ENCODE data around the gene ST3GAL3. TPM values are rescaled to one million over a fixed set of nuclear protein-coding genes. Genes with fewer than 3 reads are reported as not detected.

Gene ST3GAL3
- total RNA-seq, 1 donor from 2014 or later = 34.3 TPM

DNA sequence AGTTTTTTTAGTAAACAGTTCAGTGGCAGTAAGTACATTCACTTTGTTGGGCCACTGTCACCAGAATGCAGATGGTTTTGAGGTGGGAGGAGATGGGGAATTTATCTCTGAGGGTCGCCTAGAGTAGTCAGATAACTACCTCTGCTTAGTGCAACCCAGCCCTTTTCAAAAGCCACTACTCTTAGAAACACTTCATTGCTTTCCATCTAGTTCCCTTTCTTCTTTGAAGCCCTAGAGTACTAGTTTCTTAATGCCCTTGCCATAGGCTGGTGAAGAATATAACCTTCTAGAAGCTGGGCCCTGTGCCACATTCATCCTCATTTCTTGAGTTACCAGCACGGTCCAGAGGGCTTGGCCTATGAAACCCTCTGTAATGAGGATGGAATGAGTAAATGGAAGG is 28.4 kb upstream of the ST3GAL3 start:
- no peaks in the 10 kb centered on the region for H3K27me3 ChIP-seq
- no peaks in the 10 kb centered on the region for H3K4me1 ChIP-seq
- H3K36me3 ChIP-seq = peaks cover 54 to 69% of the 10 kb centered on the region in 2 donors
- intact Hi-C loops (cut with DNase I) = no loop called here
- DNase-seq (ENCODE audit: low spot score in 2 of 2) = no peak
- H3K27ac ChIP-seq = no peak overlapping the region
- no peaks in the 10 kb centered on the region for H3K9me3 ChIP-seq
- H3K4me3 ChIP-seq = no peak overlapping the region
- TF ChIP-seq, protein P1, sequence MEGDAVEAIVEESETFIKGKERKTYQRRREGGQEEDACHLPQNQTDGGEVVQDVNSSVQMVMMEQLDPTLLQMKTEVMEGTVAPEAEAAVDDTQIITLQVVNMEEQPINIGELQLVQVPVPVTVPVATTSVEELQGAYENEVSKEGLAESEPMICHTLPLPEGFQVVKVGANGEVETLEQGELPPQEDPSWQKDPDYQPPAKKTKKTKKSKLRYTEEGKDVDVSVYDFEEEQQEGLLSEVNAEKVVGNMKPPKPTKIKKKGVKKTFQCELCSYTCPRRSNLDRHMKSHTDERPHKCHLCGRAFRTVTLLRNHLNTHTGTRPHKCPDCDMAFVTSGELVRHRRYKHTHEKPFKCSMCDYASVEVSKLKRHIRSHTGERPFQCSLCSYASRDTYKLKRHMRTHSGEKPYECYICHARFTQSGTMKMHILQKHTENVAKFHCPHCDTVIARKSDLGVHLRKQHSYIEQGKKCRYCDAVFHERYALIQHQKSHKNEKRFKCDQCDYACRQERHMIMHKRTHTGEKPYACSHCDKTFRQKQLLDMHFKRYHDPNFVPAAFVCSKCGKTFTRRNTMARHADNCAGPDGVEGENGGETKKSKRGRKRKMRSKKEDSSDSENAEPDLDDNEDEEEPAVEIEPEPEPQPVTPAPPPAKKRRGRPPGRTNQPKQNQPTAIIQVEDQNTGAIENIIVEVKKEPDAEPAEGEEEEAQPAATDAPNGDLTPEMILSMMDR (IDR thresholded peaks at IDR 0.05) = no peak

DNA sequence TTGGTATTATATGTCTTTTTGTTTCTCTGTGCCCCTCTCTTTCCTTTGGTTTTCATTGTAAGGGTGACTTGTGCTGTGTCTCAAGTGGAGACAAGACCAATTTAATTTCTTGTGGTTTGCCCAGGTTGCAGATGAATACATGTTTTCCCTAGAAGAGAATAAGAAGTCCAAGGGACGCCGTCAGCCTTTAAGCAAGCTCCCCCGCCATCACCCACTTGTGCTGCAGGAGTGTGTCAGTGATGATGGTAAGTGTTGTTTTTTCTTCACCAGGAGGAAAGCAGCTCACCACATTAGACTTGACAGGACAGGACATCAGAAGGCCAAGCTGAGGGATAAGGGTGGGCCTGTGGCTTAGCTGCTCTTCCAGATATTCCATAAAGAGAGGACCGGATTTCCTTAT is 23.8 kb upstream of the ST3GAL3 start:
- Histone ChIP-seq H3K27me3 (no peaks in the 10 kb centered on the region), H3K4me1 (no peaks in the 10 kb centered on the region), H3K27ac (no peak overlapping the region), H3K36me3 (peaks cover 68 to 90% of the 10 kb centered on the region in 2 donors), H3K9me3 (no peaks in the 10 kb centered on the region), H3K4me3 (no peak overlapping the region)
- DNase-seq (ENCODE audit: low spot score in 2 of 2) = no peak
- TF ChIP-seq, protein P1 (IDR thresholded peaks at IDR 0.05) = no peak
- intact Hi-C loops (cut with DNase I) = no loop called here

DNA sequence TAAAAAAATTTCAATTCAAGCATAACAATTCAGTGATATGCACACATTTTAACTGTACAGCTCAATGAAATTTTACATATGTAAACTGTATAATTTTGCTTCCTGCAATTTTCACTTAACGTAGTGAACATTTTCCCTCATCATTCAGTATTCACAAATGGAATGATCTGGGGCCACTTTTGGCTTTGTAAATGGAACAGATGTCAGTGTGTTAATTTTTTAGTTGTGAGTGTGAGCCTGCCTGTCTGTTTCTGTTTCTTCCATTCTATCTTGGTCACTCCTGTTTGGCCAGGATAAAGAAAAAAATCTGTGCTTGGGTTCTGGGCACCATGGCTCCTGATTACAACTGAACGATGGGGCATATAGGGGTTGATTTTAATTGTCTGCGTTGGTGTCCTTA is 20.5 kb upstream of the ST3GAL3 start:
- H3K27ac ChIP-seq = no peak overlapping the region
- H3K4me1 ChIP-seq = no peaks in the 10 kb centered on the region
- H3K27me3 ChIP-seq = no peaks in the 10 kb centered on the region
- no peaks in the 10 kb centered on the region for H3K9me3 ChIP-seq
- no peak overlapping the region for H3K4me3 ChIP-seq
- no peak for DNase-seq (ENCODE audit: low spot score in 2 of 2)
- H3K36me3 ChIP-seq = peaks cover 90 to 98% of the 10 kb centered on the region in 2 donors
- TF ChIP-seq, protein P1 (IDR thresholded peaks at IDR 0.05) = no peak
- intact Hi-C loops (cut with DNase I) = no loop called here

DNA sequence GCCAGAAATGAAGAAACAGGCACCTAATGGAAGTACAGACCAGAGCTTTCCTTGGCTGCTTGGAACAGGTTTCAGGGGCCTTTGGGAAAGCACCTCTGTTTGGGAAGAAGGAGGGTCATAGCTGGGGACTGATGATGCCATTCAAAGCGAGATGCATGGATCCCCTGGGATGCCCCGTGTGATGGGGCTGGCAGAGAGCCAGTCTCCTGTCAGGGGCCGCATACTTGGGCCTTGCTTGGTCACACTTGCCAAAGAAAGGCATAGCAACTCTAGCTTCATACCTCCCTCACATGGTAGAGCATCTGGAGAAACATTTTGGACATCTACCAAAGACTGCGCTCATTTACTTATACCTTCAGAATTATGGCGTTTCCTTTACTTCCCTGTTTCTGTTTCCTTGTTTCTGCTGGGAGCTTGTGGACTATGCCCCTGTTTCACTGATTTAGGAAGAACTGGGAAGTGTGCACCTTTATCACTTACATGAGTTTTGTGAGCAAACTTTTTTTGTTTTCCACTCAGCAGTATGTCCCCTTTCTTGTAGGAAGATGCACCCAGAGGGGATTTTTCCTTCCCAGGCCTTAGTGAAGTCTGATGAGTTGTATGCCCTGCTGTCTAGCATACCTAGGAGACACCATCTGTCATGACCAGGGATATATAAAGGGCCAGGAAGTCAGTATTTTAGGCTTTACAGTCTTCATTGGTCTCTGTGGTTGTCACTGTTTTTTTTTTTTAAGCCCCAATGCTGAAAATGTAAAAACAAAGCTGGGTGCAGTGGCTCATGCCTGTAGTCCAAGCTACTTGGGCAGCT is 19.8 kb upstream of the ST3GAL3 start:
- H3K27me3 ChIP-seq = no peaks in the 10 kb centered on the region
- H3K9me3 ChIP-seq = no peaks in the 10 kb centered on the region
- no peak overlapping the region for H3K27ac ChIP-seq
- intact Hi-C loops (cut with DNase I) = no loop called here
- peaks cover 90 to 98% of the 10 kb centered on the region in 2 donors for H3K36me3 ChIP-seq
- H3K4me3 ChIP-seq = no peak overlapping the region
- TF ChIP-seq, protein P1 (IDR thresholded peaks at IDR 0.05) = no peak
- no peak for DNase-seq (ENCODE audit: low spot score in 2 of 2)
- H3K4me1 ChIP-seq = no peaks in the 10 kb centered on the region

DNA sequence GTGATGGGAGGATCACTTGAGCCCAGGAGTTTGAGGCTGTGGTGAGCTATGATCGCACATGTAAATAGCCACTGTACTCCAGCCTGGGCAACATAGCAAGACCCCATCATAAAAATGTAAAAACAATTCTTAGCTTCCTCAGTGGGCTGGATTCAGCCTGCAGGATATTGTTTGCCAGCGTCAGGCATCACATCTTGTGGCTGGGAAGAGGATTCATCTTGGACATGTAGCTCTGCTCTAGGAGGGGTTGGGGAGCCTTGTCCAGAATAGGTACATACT is 19.3 kb upstream of the ST3GAL3 start:
- no peak overlapping the region for H3K4me3 ChIP-seq
- H3K36me3 ChIP-seq = peaks cover 90 to 98% of the 10 kb centered on the region in 2 donors
- H3K4me1 ChIP-seq = no peaks in the 10 kb centered on the region
- intact Hi-C loops (cut with DNase I) = no loop called here
- no peaks in the 10 kb centered on the region for H3K9me3 ChIP-seq
- TF ChIP-seq, protein P1 (IDR thresholded peaks at IDR 0.05) = no peak
- H3K27me3 ChIP-seq = no peaks in the 10 kb centered on the region
- H3K27ac ChIP-seq = no peak overlapping the region
- no peak for DNase-seq (ENCODE audit: low spot score in 2 of 2)

Data from ascending aorta (tissue), 2 donors.